PC-3 (cell line): Measurements from ENCODE around the gene MAST4.

ENCODE experiments used
- CTCF ChIP-seq: fragments of 300-600 bp; sonication (generic); conservative IDR thresholded peaks from 2 replicates; pipeline ENCODE4 v1.5.1; 2017; ENCODE audit warnings: antibody characterized with exemption, low read depth, mild to moderate bottlenecking, low read length
- EZH2 ChIP-seq: fragments of 300-600 bp; sonication (generic); IDR thresholded peaks from one replicate; pipeline ENCODE4 v1.6.1; 2017; ENCODE audit warnings: antibody characterized with exemption, mild to moderate bottlenecking, low read length; ENCODE audit not compliant: unreplicated experiment
- EZH2phosphoT487 ChIP-seq: fragments of 300-600 bp; sonication (generic); IDR thresholded peaks from 2 replicates; pipeline ENCODE4 v1.6.1; 2018; ENCODE audit warnings: mild to moderate bottlenecking, antibody characterized with exemption, low read length, borderline replicate concordance

- TF ChIP-seq EZH2 (no peak), CTCF (no peak), EZH2phosphoT487 (no peak)
Measured at GRCh38 chr5:67102708-67103107, 506.5 kb downstream of the MAST4 start.
